A549 (cell line): ENCODE data around the gene ARHGAP26. TPM values are rescaled to one million over a fixed set of nuclear protein-coding genes. Genes with fewer than 3 reads are reported as not detected.

Experiments
- ATAC-seq, 2 experiments: fragments of 200-7000 bp in 1 of 2; fragments of >200 bp in 1 of 2; cut with Nextera tagmentation in 1 of 2; cut with Tn5 transposase in 1 of 2; 3 replicates each; pipeline versions ENCODE4 v1.8.0 to v1.9.1; 2018 to 2020; ENCODE audit warnings: mild to moderate bottlenecking in 1 of 2, moderate library complexity in 1 of 2
- CTCF ChIA-PET: fragments of 300-600 bp; sonication (Branson Sonifier 250); formaldehyde crosslinking; extraction: SDS; loops from one replicate; lab custom pipeline; 2021; ENCODE audit warnings: antibody characterized with exemption, inconsistent platforms; lab: Yijun Ruan, JAX
- POLR2A ChIA-PET: fragments of 350-600 bp; formaldehyde crosslinking; extraction: SDS; loops from one replicate; lab custom pipeline; 2021; ENCODE audit warnings: antibody characterized with exemption, inconsistent platforms; lab: Yijun Ruan, JAX
- DNase-seq, 2 experiments: peaks; one replicate each; pipeline versions ENCODE4 v3.0.0 to v3.0.0-alpha.2; 2011 to 2016; ENCODE audit warnings: low read depth in 1 of 2, low spot score in 1 of 2
- FAIRE-seq: peaks from 2 replicates; lab custom pipeline; 2011; peaks lifted over from hg19 to GRCh38; lab: Jason Lieb, UNC
- H3K27ac ChIP-seq, 2 experiments: fragments of >200 bp; sonication (Bioruptor Twin); formaldehyde crosslinking; 3 replicates each; pipeline ENCODE4 v1.5.1; 2016 to 2017
- H3K4me1 ChIP-seq: fragments of >200 bp; sonication (Bioruptor Twin); formaldehyde crosslinking; 3 replicates; pipeline ENCODE4 v1.6.1; 2016
- H3K4me2 ChIP-seq: fragments of >200 bp; sonication (Bioruptor Twin); formaldehyde crosslinking; 3 replicates; pipeline ENCODE4 v1.6.1; 2016
- H3K4me3 ChIP-seq: fragments of >200 bp; sonication (Bioruptor Twin); formaldehyde crosslinking; 3 replicates; pipeline ENCODE4 v1.5.1; 2016
- H3K9me3 ChIP-seq: fragments of >200 bp; sonication (Bioruptor Twin); formaldehyde crosslinking; 3 replicates; pipeline ENCODE4 v1.6.1; 2016
- BCL3 ChIP-seq: fragments of >200 bp; sonication (Bioruptor Twin); formaldehyde crosslinking; IDR thresholded peaks from 3 replicates; pipeline ENCODE4 v1.6.1; 2016
- BHLHE40 ChIP-seq: IDR thresholded peaks from 2 replicates; pipeline ENCODE4 v1.6.1; 2012; ENCODE audit warnings: low read depth, low read length, inconsistent platforms
- EHF ChIP-seq: fragments of 250-450 bp; sonication (Bioruptor Pico); IDR thresholded peaks from 2 replicates; pipeline ENCODE4 v1.5.0; 2020; ENCODE audit warnings: mild to moderate bottlenecking
- EHMT2 ChIP-seq: fragments of 200-600 bp; sonication (generic); IDR thresholded peaks from 2 replicates; pipeline ENCODE4 v1.6.1; 2016; ENCODE audit warnings: antibody characterized with exemption, low read depth, mild to moderate bottlenecking, moderate library complexity
- FOSL2 ChIP-seq, 2 experiments: fragments of 450-650 bp in 1 of 2; fragments of >200 bp in 1 of 2; sonication (Bioruptor Twin) in 1 of 2; formaldehyde crosslinking; IDR thresholded peaks; 2 replicates each; pipeline versions ENCODE4 v1.5.0 to v1.6.1; 2016 to 2020; ENCODE audit warnings: mild to moderate bottlenecking in 1 of 2, moderate library complexity in 1 of 2
- HEYL ChIP-seq: fragments of 250-450 bp; sonication (Bioruptor Pico); IDR thresholded peaks from 2 replicates; pipeline ENCODE4 v1.8.0; 2021; ENCODE audit warnings: mild to moderate bottlenecking, moderate library complexity
- HOXB13 ChIP-seq: fragments of 250-450 bp; sonication (Bioruptor Pico); IDR thresholded peaks from 2 replicates; pipeline ENCODE4 v1.5.0; 2020; ENCODE audit warnings: low read depth, mild to moderate bottlenecking, moderate library complexity
- HOXB5 ChIP-seq: fragments of 250-450 bp; sonication (Bioruptor Pico); IDR thresholded peaks from 2 replicates; pipeline ENCODE4 v1.5.0; 2020; ENCODE audit warnings: mild to moderate bottlenecking, moderate library complexity
- JUN ChIP-seq, 2 experiments: fragments of >200 bp; sonication (Bioruptor Twin); formaldehyde crosslinking; IDR thresholded peaks; 2 replicates in 1 of 2; 3 replicates in 1 of 2; pipeline ENCODE4 v1.6.1; 2016 to 2017
- MAZ ChIP-seq: fragments of 150-350 bp; IDR thresholded peaks from 2 replicates; pipeline ENCODE4 v1.6.1; 2014; ENCODE audit warnings: antibody characterized with exemption, low read depth, low read length, borderline replicate concordance
- NFE2L2 ChIP-seq: fragments of 150-350 bp; conservative IDR thresholded peaks from 2 replicates; pipeline ENCODE4 v1.6.1; 2014; ENCODE audit warnings: low read length
- NR3C1 ChIP-seq: fragments of >200 bp; sonication (Bioruptor Twin); formaldehyde crosslinking; IDR thresholded peaks from 3 replicates; pipeline ENCODE4 v1.6.1; 2017
- PBX3 ChIP-seq: IDR thresholded peaks from 2 replicates; pipeline ENCODE4 v1.6.1; 2012
- PHF8 ChIP-seq: fragments of 200-600 bp; sonication (generic); IDR thresholded peaks from 2 replicates; pipeline ENCODE4 v1.6.1; 2016; ENCODE audit warnings: low read depth, mild to moderate bottlenecking, antibody characterized with exemption, moderate library complexity, borderline replicate concordance
- POLR2A ChIP-seq: IDR thresholded peaks from 2 replicates; pipeline ENCODE4 v1.6.1; 2012; ENCODE audit warnings: mild to moderate bottlenecking, low read length
- POLR2AphosphoS2 ChIP-seq: conservative IDR thresholded peaks from 2 replicates; pipeline ENCODE4 v1.6.1; 2012; ENCODE audit warnings: low read length, improper control_type of control experiment, inconsistent platforms
- RCOR1 ChIP-seq: fragments of 150-350 bp; IDR thresholded peaks from 2 replicates; pipeline ENCODE4 v1.6.1; 2014; ENCODE audit warnings: antibody characterized with exemption, low read length, low read depth
- TP53 ChIP-seq: fragments of 250-450 bp; sonication (Bioruptor Pico); IDR thresholded peaks from 2 replicates; pipeline ENCODE4 v1.5.0; 2021; ENCODE audit warnings: mild to moderate bottlenecking, moderate library complexity
- USF2 ChIP-seq: fragments of 450-650 bp; IDR thresholded peaks from 2 replicates; pipeline ENCODE4 v1.6.1; 2014; ENCODE audit warnings: antibody characterized with exemption
- ZFP36 ChIP-seq: fragments of 450-650 bp; IDR thresholded peaks from 2 replicates; pipeline ENCODE4 v1.6.1; 2014; ENCODE audit warnings: borderline replicate concordance; ENCODE audit not compliant: partially characterized antibody
- WGBS: methylation state at CpG from one replicate; pipeline ENCODE4 v1.1.6; 2017; ENCODE audit errors: missing lambda C conversion rate; 5-methylcytosine and 5-hydroxymethylcytosine counted together
- polyA plus RNA-seq, 4 experiments: library from polyadenylated mRNA; depleted of rRNA in 3 of 4; stranded (reverse); fragments of >200 nt; fragmentation: RNase III in 1 of 4; extraction: RNeasy Plus Mini Kit Qiagen cat#74134 plus additional on column Dnase treatment in 1 of 4; gene quantifications; 2 replicates in 3 of 4; 3 replicates in 1 of 4; pipeline ENCODE4 v1.2.3, GENCODE V29; 2011 to 2017

ARHGAP26 gene
- polyA plus RNA-seq, 2 of the 4 experiments (the other 2 are of a cell fraction), result 6.6 to 19.1 TPM

GRCh38 chr5:143033535-143034250 is 263.5 kb downstream of the ARHGAP26 start:
- Histone ChIP-seq H3K4me2 (no peak overlapping the region), H3K27ac (no peak overlapping the region), H3K4me3 (no peak overlapping the region), H3K4me1 (0 out of 3 replicates have a peak, but pooled peaks cover 2% of the 10 kb centered on the region)
- ATAC-seq (peak; percentile 43 to 63; a peak in 4 of 6 replicates), DNase-seq (peak; percentile 21 to 31), FAIRE-seq (no peak)
- WGBS, result 48% methylated on average over 10 of the region's 10 CpGs
- POLR2A ChIA-PET, result no interaction called here
- CTCF ChIA-PET, result no interaction called here
- TF ChIP-seq RCOR1 (no peak), BHLHE40 (no peak), POLR2AphosphoS2 (no peak), NFE2L2 (no peak), FOSL2 (IDR thresholded peaks at IDR 0.05) (no peak), FOSL2 (CRISPR knock-in tag; IDR thresholded peaks at IDR 0.05) (peak; percentile 49), MAZ (no peak), JUN (IDR thresholded peaks at IDR 0.05) (no peak), EHF (CRISPR knock-in tag) (no peak), NR3C1 (no peak), USF2 (no peak), POLR2A (no peak), HOXB5 (no peak), ZFP36 (peak; percentile 52), TP53 (CRISPR knock-in tag) (no peak)
- TF ChIP-seq, all 56 proteins: peak for 2
- H3K9me3 ChIP-seq, result no peaks in the 10 kb centered on the region; the same call in 2 of the 3 replicates

GRCh38 chr5:143036146-143036927 is 266.2 kb downstream of the ARHGAP26 start:
- CTCF ChIA-PET, result interaction anchor here (1.0 kb wide), 1 partner anchor 30 kb away, joined by 3 read pairs; no protein-coding TSS in a partner anchor
- DNase-seq, result no peak
- Histone ChIP-seq H3K27ac (no peak overlapping the region), H3K4me3 (no peak overlapping the region), H3K9me3 (no peaks in the 10 kb centered on the region; the same call in 2 of the 3 replicates)
- POLR2A ChIA-PET, result no interaction called here
- TF ChIP-seq PBX3 (no peak), HOXB13 (CRISPR knock-in tag) (no peak), PHF8 (no peak), EHMT2 (no peak), BCL3 (no peak), HEYL (no peak)
- TF ChIP-seq, all 56 proteins: peak for 0
- 89% methylated on average over 4 of the region's 4 CpGs for WGBS
- ATAC-seq (no peak), FAIRE-seq (no peak)
- no peak overlapping the region for H3K4me2 ChIP-seq
- H3K4me1 ChIP-seq, result 0 out of 3 replicates have a peak, but pooled peaks cover 2% of the 10 kb centered on the region
